ENCODE measurements around the gene CMTR2. TPM values are rescaled to one million over a fixed set of nuclear protein-coding genes. Genes with fewer than 3 reads are reported as not detected.

Gene CMTR2, protein sequence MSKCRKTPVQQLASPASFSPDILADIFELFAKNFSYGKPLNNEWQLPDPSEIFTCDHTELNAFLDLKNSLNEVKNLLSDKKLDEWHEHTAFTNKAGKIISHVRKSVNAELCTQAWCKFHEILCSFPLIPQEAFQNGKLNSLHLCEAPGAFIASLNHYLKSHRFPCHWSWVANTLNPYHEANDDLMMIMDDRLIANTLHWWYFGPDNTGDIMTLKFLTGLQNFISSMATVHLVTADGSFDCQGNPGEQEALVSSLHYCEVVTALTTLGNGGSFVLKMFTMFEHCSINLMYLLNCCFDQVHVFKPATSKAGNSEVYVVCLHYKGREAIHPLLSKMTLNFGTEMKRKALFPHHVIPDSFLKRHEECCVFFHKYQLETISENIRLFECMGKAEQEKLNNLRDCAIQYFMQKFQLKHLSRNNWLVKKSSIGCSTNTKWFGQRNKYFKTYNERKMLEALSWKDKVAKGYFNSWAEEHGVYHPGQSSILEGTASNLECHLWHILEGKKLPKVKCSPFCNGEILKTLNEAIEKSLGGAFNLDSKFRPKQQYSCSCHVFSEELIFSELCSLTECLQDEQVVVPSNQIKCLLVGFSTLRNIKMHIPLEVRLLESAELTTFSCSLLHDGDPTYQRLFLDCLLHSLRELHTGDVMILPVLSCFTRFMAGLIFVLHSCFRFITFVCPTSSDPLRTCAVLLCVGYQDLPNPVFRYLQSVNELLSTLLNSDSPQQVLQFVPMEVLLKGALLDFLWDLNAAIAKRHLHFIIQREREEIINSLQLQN
- 10 to 100 TPM; 12.5 to 16.5 TPM for total RNA-seq

DNA sequence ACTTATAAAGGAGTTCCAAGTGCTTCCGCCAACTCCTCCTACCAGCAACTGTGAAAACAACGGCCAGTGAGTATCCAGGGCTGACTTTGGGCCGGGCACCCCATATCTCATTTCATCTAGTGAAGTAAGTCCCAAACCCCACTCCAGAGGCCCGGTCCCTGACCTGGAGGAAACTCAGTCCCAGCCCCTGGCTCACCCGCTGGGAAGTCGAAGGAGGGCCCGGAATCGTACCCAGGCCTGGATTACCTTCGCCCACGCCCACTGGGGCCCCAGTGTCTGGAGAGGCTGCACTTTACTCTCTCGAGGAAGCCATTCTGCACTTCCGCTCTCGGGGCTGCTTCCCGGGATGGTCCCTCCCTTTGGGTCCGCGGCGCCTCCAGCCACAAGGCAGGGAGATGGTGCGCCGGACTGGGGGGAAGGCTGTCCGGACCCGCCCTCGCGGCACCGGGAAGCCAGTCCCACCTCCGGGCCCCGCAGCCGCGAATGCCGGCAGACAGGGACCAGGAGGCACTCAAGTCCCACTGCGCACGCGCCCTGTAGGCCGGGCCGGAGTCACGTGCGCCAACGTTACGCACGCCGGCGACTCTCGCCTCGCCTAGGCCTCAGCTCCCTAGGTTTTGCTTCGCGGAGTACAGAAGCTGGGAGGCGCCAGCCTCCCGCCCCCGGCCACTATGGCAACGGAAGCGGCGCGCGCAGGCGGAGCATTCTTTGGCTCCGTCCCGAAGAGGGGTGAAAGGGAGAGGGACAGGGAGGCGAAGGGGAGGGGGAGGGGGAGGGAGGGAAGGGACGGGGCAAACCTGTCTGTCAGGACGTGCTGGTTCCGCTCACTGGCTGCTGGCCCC is at the start of gene CMTR2:
CMTR2 (minus strand) TSS at position 513 of the 842 bp plus-strand sequence. CDS start 3,482 bp downstream, outside the sequence.
- Histone ChIP-seq H3K4me3 (peak within 1 kb of the TSS; percentile 72 to 81), H3K27ac (peak within 1 kb of the TSS; percentile 89 to 90), H3K27me3 (no peaks in the 10 kb centered on the region), H3K4me1 (peaks cover 0 to 13% of the 10 kb centered on the region in 2 donors), H3K9me3 (no peaks in the 10 kb centered on the region), H3K36me3 (peaks cover 24% of the 10 kb centered on the region)
- DNase-seq (ENCODE audit: low spot score) = peak; percentile 95
- TF ChIP-seq, protein P1, sequence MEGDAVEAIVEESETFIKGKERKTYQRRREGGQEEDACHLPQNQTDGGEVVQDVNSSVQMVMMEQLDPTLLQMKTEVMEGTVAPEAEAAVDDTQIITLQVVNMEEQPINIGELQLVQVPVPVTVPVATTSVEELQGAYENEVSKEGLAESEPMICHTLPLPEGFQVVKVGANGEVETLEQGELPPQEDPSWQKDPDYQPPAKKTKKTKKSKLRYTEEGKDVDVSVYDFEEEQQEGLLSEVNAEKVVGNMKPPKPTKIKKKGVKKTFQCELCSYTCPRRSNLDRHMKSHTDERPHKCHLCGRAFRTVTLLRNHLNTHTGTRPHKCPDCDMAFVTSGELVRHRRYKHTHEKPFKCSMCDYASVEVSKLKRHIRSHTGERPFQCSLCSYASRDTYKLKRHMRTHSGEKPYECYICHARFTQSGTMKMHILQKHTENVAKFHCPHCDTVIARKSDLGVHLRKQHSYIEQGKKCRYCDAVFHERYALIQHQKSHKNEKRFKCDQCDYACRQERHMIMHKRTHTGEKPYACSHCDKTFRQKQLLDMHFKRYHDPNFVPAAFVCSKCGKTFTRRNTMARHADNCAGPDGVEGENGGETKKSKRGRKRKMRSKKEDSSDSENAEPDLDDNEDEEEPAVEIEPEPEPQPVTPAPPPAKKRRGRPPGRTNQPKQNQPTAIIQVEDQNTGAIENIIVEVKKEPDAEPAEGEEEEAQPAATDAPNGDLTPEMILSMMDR (IDR thresholded peaks at IDR 0.05) = peak in 1 of 2 donors; percentile 49

DNA sequence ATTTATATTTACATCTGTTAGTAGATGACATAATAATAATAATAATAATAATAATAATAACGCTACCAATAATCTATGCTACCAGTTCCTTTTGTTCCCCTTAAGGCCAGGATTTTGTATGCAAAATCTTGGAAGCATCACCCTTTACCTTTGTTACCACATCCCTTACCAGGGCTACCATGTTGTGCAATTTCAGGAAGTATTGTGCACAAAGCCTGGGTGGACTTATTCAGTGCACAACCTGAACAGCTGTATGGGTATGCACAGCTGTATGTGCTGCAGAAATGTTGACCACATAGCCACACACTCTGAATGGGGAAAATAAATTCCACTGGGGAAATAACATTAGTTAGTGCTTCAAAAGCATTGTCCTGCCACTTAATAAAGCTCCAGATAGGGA is 49.4 kb upstream of the CMTR2 start:
- Histone ChIP-seq H3K9me3 (no peaks in the 10 kb centered on the region), H3K4me3 (no peak overlapping the region), H3K36me3 (no peaks in the 10 kb centered on the region), H3K27ac (no peak overlapping the region), H3K4me1 (no peaks in the 10 kb centered on the region), H3K27me3 (no peaks in the 10 kb centered on the region)
- TF ChIP-seq, protein P1 (IDR thresholded peaks at IDR 0.05) = no peak
- no peak for DNase-seq (ENCODE audit: low spot score)

DNA sequence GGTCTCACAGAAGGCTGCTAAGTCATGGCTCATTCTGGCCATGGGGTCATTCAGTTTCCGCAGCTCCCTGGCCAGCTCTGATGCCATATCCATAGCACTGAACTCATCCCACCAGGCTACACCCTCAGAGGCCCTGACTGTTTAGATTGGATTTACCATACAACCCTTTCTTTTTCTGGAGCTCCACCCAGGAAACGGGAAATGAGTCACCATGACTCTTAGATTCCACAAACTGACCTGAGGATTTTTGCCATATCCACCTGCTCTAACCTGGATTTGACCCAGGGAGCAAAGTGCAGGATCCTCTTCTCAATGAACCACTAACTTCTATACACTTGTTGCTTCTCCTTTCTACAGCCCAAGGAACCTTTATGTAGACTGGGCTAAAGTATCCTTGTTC is 49.0 kb upstream of the CMTR2 start:
- no peak overlapping the region for H3K27ac ChIP-seq
- no peak for DNase-seq (ENCODE audit: low spot score)
- H3K36me3 ChIP-seq = no peaks in the 10 kb centered on the region
- H3K27me3 ChIP-seq = no peaks in the 10 kb centered on the region
- TF ChIP-seq, protein P1 (IDR thresholded peaks at IDR 0.05) = no peak
- no peaks in the 10 kb centered on the region for H3K4me1 ChIP-seq
- no peaks in the 10 kb centered on the region for H3K9me3 ChIP-seq
- H3K4me3 ChIP-seq = no peak overlapping the region

DNA sequence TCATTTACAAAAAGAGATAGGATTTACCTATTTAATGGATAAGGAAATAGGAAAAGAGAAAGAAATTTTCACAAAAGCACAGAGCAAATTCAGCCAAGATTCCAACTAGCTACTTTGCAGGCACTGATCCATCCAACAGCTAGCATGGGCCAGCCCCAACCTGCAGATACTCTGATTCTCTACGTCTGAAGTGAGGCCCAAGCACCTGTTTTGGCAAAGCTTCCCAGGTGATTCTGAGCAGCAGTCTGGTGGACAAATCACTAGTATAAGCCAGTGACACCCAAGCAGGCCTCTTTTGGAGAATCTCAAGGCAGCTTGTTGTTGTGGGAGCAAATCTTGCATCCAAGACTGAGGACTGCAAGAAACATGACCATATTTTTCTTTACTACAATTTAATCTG is 48.4 kb upstream of the CMTR2 start:
- no peak for DNase-seq (ENCODE audit: low spot score)
- Histone ChIP-seq H3K9me3 (no peaks in the 10 kb centered on the region), H3K4me1 (no peaks in the 10 kb centered on the region), H3K27ac (no peak overlapping the region), H3K27me3 (no peaks in the 10 kb centered on the region), H3K4me3 (no peak overlapping the region), H3K36me3 (no peaks in the 10 kb centered on the region)
- TF ChIP-seq, protein P1 (IDR thresholded peaks at IDR 0.05) = no peak

DNA sequence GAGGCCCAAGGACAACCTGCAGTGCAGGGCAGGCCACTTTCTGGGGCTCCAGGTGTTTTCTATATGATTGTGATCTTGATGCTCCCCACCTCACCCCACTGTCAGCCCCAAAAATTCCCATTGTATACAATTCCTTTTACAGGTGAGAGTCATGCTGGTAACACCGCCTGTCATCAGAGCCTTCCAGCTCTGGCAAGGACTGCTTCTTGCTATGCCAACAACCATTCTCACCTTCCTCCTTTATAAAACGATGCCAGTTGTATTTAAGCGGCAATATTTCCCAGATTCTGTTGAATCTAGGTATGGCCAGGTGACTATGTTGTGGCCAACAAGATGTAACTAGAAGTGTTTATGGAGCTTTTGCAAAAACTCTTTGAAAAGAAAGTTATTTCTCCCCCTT is 38.9 kb upstream of the CMTR2 start:
- Histone ChIP-seq H3K4me1 (no peaks in the 10 kb centered on the region), H3K36me3 (no peaks in the 10 kb centered on the region), H3K27me3 (no peaks in the 10 kb centered on the region), H3K27ac (no peak overlapping the region), H3K4me3 (no peak overlapping the region), H3K9me3 (peaks cover 4 to 6% of the 10 kb centered on the region in 2 donors)
- TF ChIP-seq, protein P1 (IDR thresholded peaks at IDR 0.05) = no peak
- DNase-seq (ENCODE audit: low spot score) = no peak

Measured in right atrium auricular region (tissue), 2 donors.